GM18508 (cell line): ENCODE results near the gene CIITA.

Experiments
- ATAC-seq: cut with Tn5 transposase; IDR thresholded peaks from one replicate; pipeline ENCODE4 v1.9.1; 2021; ENCODE audit warnings: moderate number of reproducible peaks; ENCODE audit not compliant: insufficient read depth, unreplicated experiment

The CIITA gene

GRCh38 chr16:10972108-10972818, 95.3 kb downstream of the CIITA start:
- no peak for ATAC-seq

DNA sequence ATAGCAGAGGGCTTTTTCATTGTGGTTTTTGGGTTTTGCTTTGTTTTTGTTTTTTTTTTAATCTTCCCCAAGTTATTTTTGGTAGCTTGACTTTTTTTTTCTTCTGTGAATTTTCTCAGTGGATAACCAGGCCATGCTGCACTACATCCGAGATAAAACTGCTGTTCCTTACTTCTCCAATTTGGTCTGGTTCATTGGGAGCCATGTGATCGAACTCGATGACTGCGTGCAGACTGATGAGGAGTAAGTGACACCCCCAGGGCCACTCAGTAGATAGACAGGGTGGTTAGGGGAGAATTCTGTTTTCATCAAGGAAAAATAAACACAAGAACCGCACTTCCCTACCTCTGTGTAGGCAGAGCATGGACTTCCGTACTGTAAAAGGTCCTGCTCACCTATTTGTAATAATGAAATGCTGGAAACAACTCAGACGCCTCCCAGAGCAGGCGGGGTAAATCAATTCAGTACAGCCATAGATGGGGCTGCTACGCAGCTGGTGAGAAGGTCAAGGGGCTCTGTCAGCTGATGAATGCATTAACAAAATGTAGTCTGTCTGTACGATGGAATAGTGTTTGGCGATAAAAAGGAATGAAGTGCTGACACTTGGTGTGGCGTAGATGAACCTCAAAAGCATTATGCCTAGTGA, 95.9 kb downstream of the CIITA start:
- ATAC-seq, result no peak

- no peak for ATAC-seq
These were observed 99.6 kb downstream of the CIITA start for GRCh38 chr16:10976634-10977033.

DNA sequence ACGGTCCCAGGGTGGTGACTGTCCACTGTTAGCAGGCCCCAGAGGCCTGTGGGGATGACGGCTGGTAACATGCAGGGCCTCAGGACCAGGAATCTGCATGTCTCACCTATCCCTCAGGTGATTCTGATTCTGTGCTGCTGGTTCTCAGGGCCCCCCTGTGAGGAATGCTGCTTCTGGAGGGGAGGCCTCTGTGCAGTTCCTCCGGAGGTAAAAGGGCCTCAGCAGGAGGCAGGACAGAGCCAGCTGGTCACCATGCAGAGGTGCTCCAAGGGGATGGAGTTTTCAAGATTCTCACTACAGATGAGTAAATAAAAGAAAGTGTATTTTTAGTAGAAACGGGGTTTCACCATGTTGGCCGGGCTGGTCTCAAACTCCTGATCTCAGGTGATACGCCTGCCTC, 101.1 kb downstream of the CIITA start:
- no peak for ATAC-seq

DNA sequence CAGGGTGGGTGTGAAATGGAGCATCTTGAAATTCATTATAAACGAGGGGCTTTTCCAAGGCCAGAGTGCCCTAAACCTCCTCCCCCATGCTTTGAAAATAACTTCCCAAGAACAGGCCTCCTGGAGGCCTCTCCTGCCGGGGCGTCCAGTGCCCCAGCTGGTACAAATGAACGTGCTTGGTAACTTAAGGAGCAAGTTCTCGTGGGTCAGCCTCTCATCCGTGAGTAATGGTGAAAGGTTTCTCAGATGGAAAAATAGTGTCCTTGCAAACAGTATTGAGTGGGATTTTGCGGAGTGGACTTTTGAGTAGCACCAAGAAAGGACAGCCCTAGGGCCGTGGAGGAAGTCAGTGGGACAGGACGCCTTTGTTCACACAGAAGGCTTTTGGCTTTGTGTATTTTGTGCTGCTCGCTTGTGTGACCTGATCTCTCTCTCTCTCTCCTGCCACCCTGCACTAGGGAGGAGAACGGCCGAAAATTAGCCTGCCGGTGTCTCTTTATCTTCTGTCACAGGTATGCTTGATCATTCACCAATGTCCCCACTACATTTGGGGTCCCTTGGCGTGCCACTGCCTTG, 102.0 kb downstream of the CIITA start:
- no peak for ATAC-seq

DNA sequence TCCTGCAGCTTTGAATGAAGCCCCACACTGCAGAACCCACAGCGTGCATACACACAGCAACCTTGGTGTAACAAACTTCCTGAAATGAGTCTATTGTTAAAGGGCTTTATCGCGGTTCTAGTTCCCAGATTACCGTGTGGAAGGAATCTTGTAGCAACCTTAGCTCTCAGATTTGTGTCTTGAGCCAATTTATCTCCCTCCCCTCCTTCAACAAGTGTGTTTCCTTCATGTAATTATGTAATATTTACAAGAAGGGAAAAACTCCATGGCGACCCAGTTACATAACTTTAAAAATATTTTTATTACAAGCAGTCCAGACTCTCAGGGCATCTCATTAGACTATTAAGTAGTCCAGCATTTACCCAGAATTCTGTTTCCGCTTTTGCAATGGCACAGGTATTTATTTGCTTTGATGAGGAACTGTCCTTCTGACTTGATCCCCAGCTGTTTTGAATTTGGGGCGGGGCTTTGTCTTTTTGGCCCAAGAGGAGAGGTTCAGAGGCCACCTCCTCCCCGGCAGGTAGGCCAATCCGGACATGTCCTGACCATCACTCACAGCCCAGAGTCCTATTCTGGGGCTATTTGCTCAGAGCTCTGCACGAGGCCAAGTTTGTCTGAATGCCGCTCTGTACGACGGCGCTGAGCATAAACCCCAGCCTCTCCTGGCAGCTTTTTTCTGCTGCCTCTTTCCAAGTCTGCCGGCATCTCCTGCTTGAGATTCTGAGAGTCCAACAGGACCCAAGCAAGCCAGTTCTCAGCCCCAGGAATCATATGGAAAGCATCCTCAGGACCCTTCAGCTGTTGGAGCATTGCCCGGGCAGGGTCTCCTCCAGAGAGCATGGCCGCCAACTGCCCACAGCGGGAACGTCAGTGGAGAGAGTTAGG, 103.0 kb downstream of the CIITA start:
- no peak for ATAC-seq

- no peak for ATAC-seq
These were observed 103.8 kb downstream of the CIITA start for GRCh38 chr16:10980813-10981212.

DNA sequence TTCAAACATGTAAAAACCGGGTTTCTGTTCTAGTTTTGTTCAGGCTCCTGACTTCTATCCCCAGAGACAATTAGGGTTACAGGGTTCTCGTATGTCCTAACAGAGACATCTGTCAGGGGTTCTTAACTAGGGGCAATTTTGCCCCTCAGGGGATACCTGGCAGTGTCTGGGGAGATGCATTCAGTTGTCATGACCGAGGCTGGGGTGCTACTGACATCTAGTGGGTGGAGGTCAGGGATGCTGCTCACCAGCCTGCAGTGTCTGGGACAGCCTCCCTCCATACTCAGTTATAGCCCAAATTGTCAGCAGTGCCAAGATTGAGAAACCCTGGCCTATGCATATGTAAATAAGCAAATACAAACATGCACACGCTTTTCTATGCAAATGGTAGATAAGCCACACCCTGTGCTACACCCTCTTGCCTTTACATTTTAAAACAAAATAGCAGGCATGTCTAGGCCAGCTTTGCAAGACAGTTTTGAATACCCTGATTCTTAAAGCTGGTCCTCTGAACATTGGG, 104.8 kb downstream of the CIITA start:
- peak; percentile 42 for ATAC-seq

DNA sequence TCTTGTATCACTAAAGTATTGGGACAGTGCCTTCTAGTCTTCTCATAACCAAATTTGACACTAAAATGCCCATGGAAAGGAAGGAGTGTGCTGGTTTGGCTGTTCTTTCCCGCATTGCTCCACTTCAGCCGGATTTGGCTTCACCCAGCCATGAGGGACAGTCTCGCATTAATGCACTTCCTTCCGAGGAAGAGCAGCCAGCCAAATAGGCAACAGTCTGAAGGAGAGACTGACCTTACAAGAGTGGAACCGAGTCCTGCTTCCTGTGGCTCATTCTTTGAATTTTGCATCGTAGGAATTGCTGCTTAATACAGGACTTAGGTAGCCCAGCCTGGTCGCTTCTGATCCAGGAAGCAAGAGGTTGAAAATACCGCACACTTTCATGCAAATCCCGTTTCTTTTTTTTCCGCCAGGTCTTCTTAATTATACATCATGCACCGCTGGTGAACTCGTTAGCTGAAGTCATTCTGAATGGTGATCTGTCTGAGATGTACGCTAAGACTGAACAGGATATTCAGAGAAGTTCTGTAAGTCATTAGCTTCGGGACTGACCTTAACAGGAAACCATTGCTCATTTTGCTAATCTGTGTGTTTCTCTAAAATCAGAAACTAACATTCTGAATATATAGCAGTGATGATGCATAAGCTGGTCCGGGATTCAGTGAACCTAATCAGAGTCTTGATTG, 105.6 kb downstream of the CIITA start:
- ATAC-seq, result no peak

DNA sequence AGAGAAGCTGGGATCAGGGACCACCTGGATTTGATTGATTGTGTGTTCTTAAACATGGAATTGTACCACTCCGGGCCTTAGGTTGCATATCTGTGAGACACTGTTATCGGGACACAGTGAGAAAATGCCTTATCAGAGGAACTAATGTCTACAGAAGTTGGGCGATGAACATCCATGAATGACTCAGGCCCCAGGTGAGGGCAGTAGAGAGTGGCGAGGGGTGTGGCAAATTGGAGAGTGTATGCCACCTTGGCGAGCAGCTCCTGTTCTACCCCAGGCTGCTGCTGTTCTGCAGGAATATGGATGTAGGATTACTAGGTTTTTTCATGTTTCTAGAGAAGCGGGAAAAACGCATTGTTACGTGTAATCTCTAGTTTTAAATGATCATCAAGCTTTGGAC, 106.2 kb downstream of the CIITA start:
- ATAC-seq, result no peak

DNA sequence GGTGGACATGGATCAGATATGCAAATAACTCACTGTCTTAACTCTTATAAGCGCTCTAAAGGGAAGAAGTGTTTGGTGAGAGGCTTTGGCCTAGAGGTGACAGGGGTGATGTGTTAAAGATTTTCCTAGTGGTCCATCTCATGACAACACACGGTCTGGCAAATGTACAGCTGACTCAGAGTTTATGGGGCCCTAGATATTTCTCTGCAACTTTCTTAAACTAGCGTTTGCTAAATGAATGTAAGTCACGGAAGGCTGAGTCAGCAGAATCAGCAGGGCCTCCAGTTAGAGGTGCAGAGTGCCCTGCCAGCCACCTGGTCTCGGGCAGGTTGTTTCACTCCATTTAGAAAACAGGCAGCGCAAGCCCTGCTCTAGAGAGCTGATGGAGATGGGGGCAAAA, 107.5 kb downstream of the CIITA start:
- no peak for ATAC-seq
